ENCODE measurements around the gene DISC1.

Gene DISC1

GRCh38 chr1:231810415-231810814 lies 183.8 kb downstream of the DISC1 start:
- no peak for DNase-seq (ENCODE audit: low read depth, low spot score)

- DNase-seq (ENCODE audit: low read depth, low spot score), result no peak
These were observed 187.4 kb downstream of the DISC1 start for GRCh38 chr1:231814021-231814420.

GRCh38 chr1:231814521-231814920 lies 187.9 kb downstream of the DISC1 start:
- DNase-seq (ENCODE audit: low read depth, low spot score), result no peak

DNA sequence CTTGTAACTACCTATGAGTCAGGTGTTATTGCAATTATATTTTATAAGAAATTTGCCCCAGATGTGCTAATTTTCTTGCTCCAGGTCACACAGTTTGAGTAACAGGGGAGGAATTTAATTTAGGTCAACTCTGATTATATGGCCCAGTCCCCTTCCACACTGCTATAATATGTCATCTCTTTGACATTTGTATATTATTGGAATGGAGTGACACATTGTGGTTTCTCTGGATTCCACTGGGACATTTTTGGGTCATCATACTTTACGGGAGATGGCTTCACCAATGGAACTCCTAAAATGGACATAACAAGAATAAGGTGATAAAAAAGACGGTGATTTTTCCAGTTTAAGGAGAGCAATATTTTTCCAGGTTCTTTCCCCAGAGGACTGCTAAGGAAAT lies 191.2 kb downstream of the DISC1 start:
- DNase-seq (ENCODE audit: low read depth, low spot score), result no peak

DNA sequence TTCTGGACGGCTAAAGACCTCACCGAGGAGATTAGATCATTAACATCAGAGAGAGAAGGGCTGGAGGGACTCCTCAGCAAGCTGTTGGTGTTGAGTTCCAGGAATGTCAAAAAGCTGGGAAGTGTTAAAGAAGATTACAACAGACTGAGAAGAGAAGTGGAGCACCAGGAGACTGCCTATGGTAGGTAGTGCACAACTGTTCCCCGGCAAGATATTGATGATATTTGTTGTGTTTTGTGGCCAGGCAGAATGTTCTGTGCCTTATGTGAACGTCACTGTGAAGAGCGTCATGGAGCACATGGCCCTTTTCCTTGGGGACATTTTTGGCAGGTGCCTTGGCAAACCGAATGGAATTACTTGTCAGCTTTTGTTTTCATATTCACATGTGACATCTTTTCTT lies 191.7 kb downstream of the DISC1 start:
- DNase-seq (ENCODE audit: low read depth, low spot score), result no peak

DNA sequence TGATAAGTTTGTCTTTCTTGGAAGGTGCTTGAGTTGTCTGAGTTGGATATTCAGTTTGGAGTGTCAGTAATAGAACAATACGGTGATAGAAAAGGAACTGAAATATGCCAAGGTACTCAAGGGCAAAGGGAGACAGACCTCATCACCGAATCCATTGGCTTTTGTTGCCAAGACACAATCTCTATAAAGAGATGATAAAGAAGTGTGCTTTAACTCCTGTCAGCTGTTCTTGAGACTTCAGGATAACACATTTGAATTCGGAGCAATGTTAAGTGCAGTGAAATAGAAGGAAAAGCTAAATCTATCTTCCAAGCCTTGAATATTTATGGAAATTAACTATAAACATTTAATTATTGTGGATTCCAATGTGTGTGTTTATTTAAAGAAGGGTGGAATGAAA lies 194.7 kb downstream of the DISC1 start:
- DNase-seq (ENCODE audit: low read depth, low spot score), result no peak

DNA sequence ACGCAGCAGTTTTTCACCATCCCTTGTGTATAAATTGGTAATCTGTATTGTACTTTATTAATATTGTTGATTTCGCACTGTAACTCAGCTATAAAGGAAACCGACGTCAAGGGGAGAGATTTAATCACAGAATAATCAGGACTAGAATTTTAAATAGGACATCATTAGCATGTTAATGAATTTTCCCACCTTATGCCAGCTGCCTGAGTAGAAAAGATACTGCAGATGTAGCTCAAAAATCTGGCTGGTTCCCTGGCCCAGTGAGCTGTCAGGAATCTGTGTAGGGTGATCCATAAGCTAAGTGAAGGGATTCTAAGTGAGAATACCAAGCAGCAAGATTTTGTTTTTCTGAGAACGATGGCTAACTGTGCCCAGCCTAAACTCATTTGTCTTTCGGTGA lies 195.5 kb downstream of the DISC1 start:
- DNase-seq (ENCODE audit: low read depth, low spot score), result no peak

- DNase-seq (ENCODE audit: low read depth, low spot score), result no peak
These were observed 200.0 kb downstream of the DISC1 start for GRCh38 chr1:231826566-231826965.

GRCh38 chr1:231827337-231828105 lies 200.9 kb downstream of the DISC1 start:
- DNase-seq (ENCODE audit: low read depth, low spot score), result no peak

DNA sequence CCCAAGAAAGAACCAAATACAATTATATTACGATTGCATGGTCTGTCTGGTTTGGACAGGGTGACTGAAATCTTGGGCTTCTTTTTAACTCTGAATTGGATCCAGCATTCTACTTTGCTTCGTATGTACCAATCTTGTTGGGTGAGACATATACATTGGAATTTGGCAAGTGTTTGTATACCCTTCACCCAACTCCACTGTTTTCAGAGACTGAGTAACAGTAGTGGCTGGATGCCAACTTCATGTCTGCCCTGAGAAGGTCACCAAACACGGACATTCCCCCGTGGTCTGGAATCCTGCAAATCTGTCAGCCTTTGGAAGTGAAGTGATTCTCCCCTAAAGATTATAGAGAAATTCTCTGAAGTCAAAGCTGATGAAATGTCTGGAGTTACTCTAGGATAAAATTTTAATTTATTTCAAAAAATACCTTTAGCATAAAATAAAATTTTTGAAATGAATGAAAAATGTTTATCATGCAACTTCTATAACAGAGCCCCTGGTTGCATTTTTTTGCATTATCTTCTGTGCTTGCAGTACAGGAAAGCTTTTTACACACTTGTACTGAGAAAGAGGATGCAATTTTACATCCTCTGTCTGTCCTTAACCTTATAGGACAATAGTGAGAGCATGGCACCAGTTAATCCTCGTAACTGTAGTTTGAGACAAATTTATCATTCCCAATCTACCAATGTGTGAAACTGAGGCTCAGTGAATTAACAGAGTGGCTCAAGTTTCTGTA lies 201.8 kb downstream of the DISC1 start:
- DNase-seq (ENCODE audit: low read depth, low spot score), result no peak

GRCh38 chr1:231829332-231829731 lies 202.7 kb downstream of the DISC1 start:
- DNase-seq (ENCODE audit: low read depth, low spot score), result no peak

- no peak for DNase-seq (ENCODE audit: low read depth, low spot score)
These were observed 209.8 kb downstream of the DISC1 start for GRCh38 chr1:231836227-231836893.

- no peak for DNase-seq (ENCODE audit: low read depth, low spot score)
These were observed 211.9 kb downstream of the DISC1 start for GRCh38 chr1:231838521-231838920.

GRCh38 chr1:231839999-231840398 lies 213.4 kb downstream of the DISC1 start:
- no peak for DNase-seq (ENCODE audit: low read depth, low spot score)

DNA sequence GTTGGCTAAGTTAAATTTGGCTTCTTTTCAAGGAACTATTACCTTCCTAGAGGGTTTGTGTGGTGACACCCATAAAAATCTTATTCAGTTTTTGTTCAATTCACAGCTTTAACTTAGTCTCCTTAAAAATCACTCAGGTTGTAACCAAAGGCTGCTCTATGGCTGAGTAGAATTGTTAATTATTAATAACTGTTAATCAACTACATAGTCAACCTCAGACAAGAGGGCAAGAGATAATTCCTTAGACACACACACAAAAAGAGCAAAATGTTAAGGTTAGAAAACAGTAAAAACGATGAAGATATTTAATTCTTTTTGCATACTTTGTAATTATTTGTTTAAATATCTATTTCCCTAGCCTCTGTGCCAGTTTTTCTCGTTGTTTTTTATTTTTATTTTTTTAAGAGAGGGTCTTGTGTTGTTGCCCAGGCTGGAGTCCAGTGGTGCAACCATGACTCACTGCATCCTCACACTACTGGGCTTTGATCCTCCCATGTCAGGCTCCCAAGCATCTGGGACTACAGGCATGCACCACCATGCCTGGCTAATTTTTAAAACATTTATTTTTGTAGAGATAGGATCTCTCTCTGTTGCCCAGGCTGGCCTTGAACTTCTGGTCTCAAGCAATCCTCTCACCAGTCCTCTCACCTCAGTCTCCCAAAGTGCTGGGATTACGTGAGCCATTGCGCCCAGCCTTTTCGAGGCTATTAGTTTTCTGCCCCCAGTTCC lies 215.2 kb downstream of the DISC1 start:
- no peak for DNase-seq (ENCODE audit: low read depth, low spot score)

DNA sequence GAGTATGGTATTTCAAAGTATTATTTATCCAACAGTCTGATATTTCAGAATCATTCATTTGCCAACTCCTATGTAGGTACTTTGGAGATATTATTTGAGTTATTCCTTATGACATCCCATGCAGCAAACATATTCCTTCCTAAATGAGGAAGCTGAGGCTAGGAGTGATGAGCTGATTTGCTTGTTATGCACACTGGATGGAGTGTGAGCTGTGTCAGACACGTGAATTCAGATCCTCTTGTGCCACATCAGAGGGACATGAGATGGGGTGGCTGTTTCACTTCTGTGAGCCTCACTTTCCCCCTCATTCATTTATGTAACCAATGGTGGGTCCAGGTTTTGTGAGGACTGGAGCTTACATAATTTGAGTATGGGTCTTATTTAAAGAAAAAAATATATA lies 215.9 kb downstream of the DISC1 start:
- DNase-seq (ENCODE audit: low read depth, low spot score), result no peak

- DNase-seq (ENCODE audit: low read depth, low spot score), result no peak
These were observed 218.5 kb downstream of the DISC1 start for GRCh38 chr1:231844986-231845502.

DNA sequence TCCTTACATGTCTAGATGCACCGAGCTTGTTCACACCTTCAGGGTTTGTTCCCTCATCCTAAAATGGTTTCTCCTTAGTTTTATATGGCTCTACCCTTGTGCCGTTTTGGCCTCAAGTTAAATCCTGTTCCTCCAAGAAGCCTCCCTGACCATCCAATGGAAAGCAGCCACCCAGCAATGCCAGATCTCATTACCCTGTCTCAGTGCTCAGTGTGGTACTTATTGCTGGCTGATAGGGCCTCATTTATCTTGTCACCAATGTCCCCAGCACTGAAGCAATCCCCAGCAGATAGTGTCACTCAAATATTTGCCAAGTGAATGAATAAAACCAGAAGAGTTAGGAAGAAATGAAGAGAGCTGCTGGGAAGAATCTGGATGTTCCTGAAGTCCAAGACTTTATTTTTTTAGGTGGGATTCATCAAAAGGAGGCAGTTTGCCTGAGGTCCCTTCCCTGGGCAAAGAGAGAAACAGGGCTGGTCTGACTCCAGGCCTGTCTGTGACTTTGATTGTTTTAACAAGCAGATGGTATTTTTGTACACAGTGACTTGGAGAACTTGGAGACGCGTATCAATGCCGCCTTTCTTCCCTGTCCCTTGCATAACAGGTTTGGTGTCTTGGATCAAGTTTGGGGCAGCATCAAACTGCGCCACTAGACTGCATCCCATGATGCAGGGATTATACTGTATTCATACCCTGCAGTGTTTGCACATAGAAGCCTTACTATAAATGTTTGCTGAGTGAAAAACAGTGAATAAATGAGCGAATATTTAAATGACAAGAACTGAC lies 221.2 kb downstream of the DISC1 start:
- DNase-seq (ENCODE audit: low read depth, low spot score), result no peak

DNA sequence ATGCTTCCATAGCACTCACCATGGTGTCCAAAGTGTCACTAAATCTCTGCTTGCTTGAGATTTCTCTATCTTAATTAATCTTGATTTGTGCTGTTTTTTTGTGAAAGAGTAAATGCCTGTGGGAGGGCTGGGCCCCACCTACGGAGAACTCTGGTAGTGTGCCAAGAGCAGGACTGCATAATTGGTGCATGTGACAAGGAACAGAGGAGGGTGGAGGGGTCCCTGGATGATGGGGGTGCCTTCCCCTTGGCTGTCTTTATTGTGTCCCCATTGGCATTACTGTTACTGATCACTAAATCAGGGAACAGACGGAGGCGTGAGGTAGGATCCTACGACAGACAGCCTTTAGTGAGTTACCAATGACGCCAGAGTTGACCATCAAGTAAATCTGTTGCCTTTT lies 223.4 kb downstream of the DISC1 start:
- no peak for DNase-seq (ENCODE audit: low read depth, low spot score)

DNA sequence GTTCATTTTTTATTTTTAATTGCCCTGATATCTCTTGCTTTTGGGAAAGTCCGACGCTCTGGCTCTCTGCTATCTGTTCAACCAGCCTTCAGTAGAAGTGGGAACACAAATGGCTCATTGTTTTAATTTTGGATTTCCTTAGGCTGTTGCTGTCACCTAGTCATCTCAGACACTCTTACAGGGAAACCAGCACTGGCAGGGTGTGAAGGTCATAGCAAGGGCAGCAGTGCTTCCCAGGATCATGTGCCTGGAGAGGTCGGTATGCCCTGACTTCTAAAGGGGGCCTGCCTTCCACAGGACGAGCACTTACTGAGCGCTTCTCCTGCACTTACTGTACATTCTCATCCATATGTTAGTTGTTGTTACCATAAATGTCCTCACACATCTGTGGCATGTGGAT lies 224.2 kb downstream of the DISC1 start:
- no peak for DNase-seq (ENCODE audit: low read depth, low spot score)

GRCh38 chr1:231853588-231854207 lies 227.1 kb downstream of the DISC1 start:
- DNase-seq (ENCODE audit: low read depth, low spot score), result no peak

Data from activated CD4-positive, CD25-positive, alpha-beta regulatory T cell treated with anti-CD3 and anti-CD28 coated beads, Interleukin-2, amount 50 U/mL, for 16 hours (primary cell).